H1 (cell line): ENCODE results near the gene VPS9D1. TPM values are rescaled to one million over a fixed set of nuclear protein-coding genes. Genes with fewer than 3 reads are reported as not detected.

Experiments used
- CTCF ChIA-PET: fragments of 300-600 bp; sonication (Branson Sonifier 250); formaldehyde crosslinking; loops from one replicate; lab custom pipeline; 2021; ENCODE audit not compliant: partially characterized antibody; lab: Charles Lee
- POLR2A ChIA-PET: fragments of 300-600 bp; sonication (Branson Sonifier 250); formaldehyde crosslinking; loops from one replicate; lab custom pipeline; 2021; ENCODE audit warnings: inconsistent platforms; ENCODE audit not compliant: partially characterized antibody; lab: Charles Lee
- DNase-seq, 2 experiments: peaks; one replicate each; pipeline versions ENCODE4 v3.0.0 to v3.0.0-alpha.2; 2010 to 2022; ENCODE audit warnings: low spot score in 2 of 2, low read depth in 1 of 2, mixed read lengths in 1 of 2
- FAIRE-seq: peaks from 2 replicates; lab custom pipeline; 2011; peaks lifted over from hg19 to GRCh38; lab: Jason Lieb, UNC
- H2AFZ ChIP-seq: 2 replicates; pipeline ENCODE4 v1.8.1; 2012; ENCODE audit warnings: low read length, inconsistent platforms
- H2AK5ac ChIP-seq: 2 replicates; pipeline ENCODE4 v1.6.1; 2013; ENCODE audit warnings: low read depth, low read length
- H2BK120ac ChIP-seq: replicated peaks from 2 replicates; pipeline ENCODE3; 2013; ENCODE audit warnings: low read depth, low read length, inconsistent platforms
- H2BK12ac ChIP-seq: 2 replicates; pipeline ENCODE4 v1.6.1; 2013; ENCODE audit warnings: low read depth, low read length
- H2BK15ac ChIP-seq: 2 replicates; pipeline ENCODE4 v1.6.1; 2013; ENCODE audit warnings: low read length
- H2BK20ac ChIP-seq: 2 replicates; pipeline ENCODE4 v1.6.1; 2013; ENCODE audit warnings: low read length
- H2BK5ac ChIP-seq: 2 replicates; pipeline ENCODE4 v1.6.1; 2013; ENCODE audit warnings: low read depth, low read length
- H3K14ac ChIP-seq: 2 replicates; pipeline ENCODE4 v1.6.1; 2013; ENCODE audit warnings: inconsistent platforms; ENCODE audit not compliant: insufficient read length
- H3K18ac ChIP-seq: 2 replicates; pipeline ENCODE4 v1.6.1; 2013; ENCODE audit warnings: low read length; ENCODE audit errors: extremely low read depth
- H3K23ac ChIP-seq: 2 replicates; pipeline ENCODE4 v1.6.1; 2013; ENCODE audit warnings: inconsistent platforms; ENCODE audit not compliant: insufficient read length
- H3K23me2 ChIP-seq: 2 replicates; pipeline ENCODE4 v1.6.1; 2013; ENCODE audit warnings: low read depth, low read length
- H3K27ac ChIP-seq: 2 replicates; pipeline ENCODE4 v1.6.1; 2011; ENCODE audit warnings: low read depth, low read length, inconsistent platforms
- H3K27me3 ChIP-seq, 4 experiments: replicated peaks in 1 of 4; 1 replicate in 1 of 4; 2 replicates in 3 of 4; pipeline versions ENCODE4 v1.6.1 to v1.8.1; 2011 to 2013; ENCODE audit warnings: low read length in 3 of 4, mild to moderate bottlenecking in 3 of 4, inconsistent platforms in 2 of 4, mixed read lengths in 2 of 4, moderate library complexity in 1 of 4; ENCODE audit not compliant: control insufficient read depth in 3 of 4, insufficient read depth in 3 of 4; ENCODE audit errors: extremely low read depth in 1 of 4
- H3K36me3 ChIP-seq, 4 experiments: 2 replicates each; pipeline versions ENCODE4 v1.6.1 to v1.8.1; 2011 to 2013; ENCODE audit warnings: mild to moderate bottlenecking in 4 of 4, low read length in 3 of 4, moderate library complexity in 2 of 4, control low read depth in 1 of 4, inconsistent platforms in 1 of 4; ENCODE audit not compliant: insufficient read depth in 4 of 4, control insufficient read depth in 2 of 4
- H3K4ac ChIP-seq: replicated peaks from 2 replicates; pipeline ENCODE3; 2013; ENCODE audit warnings: low read length, low read depth, mixed read lengths, inconsistent platforms; ENCODE audit not compliant: insufficient read length
- H3K4me1 ChIP-seq, 4 experiments: replicated peaks in 1 of 4; 1 replicate in 1 of 4; 2 replicates in 3 of 4; pipeline versions ENCODE4 v1.6.1 to v1.8.1; 2011 to 2013; ENCODE audit warnings: low read length in 3 of 4, inconsistent platforms in 2 of 4, mixed read lengths in 1 of 4; ENCODE audit not compliant: insufficient read depth in 4 of 4, control insufficient read depth in 3 of 4
- H3K4me2 ChIP-seq, 2 experiments: 2 replicates each; pipeline versions ENCODE4 v1.6.1 to v1.8.1; 2011 to 2013; ENCODE audit warnings: low read depth in 2 of 2, low read length in 2 of 2, control low read depth in 1 of 2, inconsistent platforms in 1 of 2, mild to moderate bottlenecking in 1 of 2; ENCODE audit not compliant: insufficient read depth in 1 of 2
- H3K4me3 ChIP-seq, 4 experiments: fragments of 200-600, 300-600 bp in 1 of 4; sonication (generic), shearing (Covaris generic), sonication (Bioruptor Twin) in 1 of 4; 2 replicates each; pipeline versions ENCODE4 v1.5.1 to v1.8.1; 2011 to 2016; ENCODE audit warnings: low read length in 4 of 4, low read depth in 3 of 4, control low read depth in 2 of 4, inconsistent platforms in 2 of 4, mild to moderate bottlenecking in 2 of 4, mixed read lengths in 1 of 4, moderate library complexity in 1 of 4; ENCODE audit not compliant: insufficient read depth in 2 of 4; ENCODE audit errors: extremely low read depth in 1 of 4
- H3K56ac ChIP-seq: replicated peaks from 2 replicates; pipeline ENCODE3; 2013; ENCODE audit warnings: low read depth, mild to moderate bottlenecking, mixed read lengths, low read length, inconsistent platforms; ENCODE audit not compliant: insufficient read length
- H3K79me1 ChIP-seq: 2 replicates; pipeline ENCODE4 v1.6.1; 2013; ENCODE audit warnings: low read depth, low read length, control low read depth
- H3K79me2 ChIP-seq, 2 experiments: 2 replicates each; pipeline versions ENCODE4 v1.6.1 to v1.8.1; 2012 to 2013; ENCODE audit warnings: low read length in 2 of 2, mild to moderate bottlenecking in 2 of 2, inconsistent platforms in 1 of 2; ENCODE audit not compliant: insufficient read depth in 2 of 2, control insufficient read depth in 1 of 2
- H3K9ac ChIP-seq, 4 experiments: replicated peaks in 1 of 4; 1 replicate in 1 of 4; 2 replicates in 3 of 4; pipeline versions ENCODE4 v1.6.1 to v1.8.1; 2011 to 2013; ENCODE audit warnings: low read depth in 3 of 4, low read length in 3 of 4, control low read depth in 2 of 4, mild to moderate bottlenecking in 2 of 4, moderate library complexity in 2 of 4, inconsistent platforms in 1 of 4; ENCODE audit errors: extremely low read depth in 1 of 4
- H3K9me3 ChIP-seq, 2 experiments: 2 replicates each; pipeline versions ENCODE4 v1.6.1 to v1.8.1; 2012 to 2013; ENCODE audit warnings: mild to moderate bottlenecking in 2 of 2, moderate library complexity in 2 of 2, control low read depth in 1 of 2, inconsistent platforms in 1 of 2, low read depth in 1 of 2, low read length in 1 of 2, mixed read lengths in 1 of 2; ENCODE audit not compliant: insufficient read depth in 2 of 2
- H4K20me1 ChIP-seq, 2 experiments: replicated peaks in 1 of 2; 2 replicates each; pipeline versions ENCODE3 to v1.8.1; 2011 to 2013; ENCODE audit warnings: inconsistent platforms in 2 of 2, low read length in 2 of 2, mild to moderate bottlenecking in 1 of 2; ENCODE audit not compliant: insufficient read depth in 2 of 2, control insufficient read depth in 1 of 2
- H4K5ac ChIP-seq: 2 replicates; pipeline ENCODE4 v1.6.1; 2013; ENCODE audit warnings: low read length, low read depth, mixed read lengths, inconsistent platforms; ENCODE audit not compliant: insufficient read length
- H4K8ac ChIP-seq: 2 replicates; pipeline ENCODE4 v1.8.0; 2013; ENCODE audit warnings: mild to moderate bottlenecking, moderate library complexity, low read length, inconsistent platforms; ENCODE audit not compliant: insufficient read depth; ENCODE audit errors: extremely low read depth
- H4K91ac ChIP-seq: replicated peaks from 2 replicates; pipeline ENCODE3; 2013; ENCODE audit warnings: low read length, mixed read lengths, inconsistent platforms; ENCODE audit not compliant: insufficient read length
- CHD1 ChIP-seq: IDR thresholded peaks from 2 replicates; pipeline ENCODE4 v1.6.1; 2012; ENCODE audit warnings: low read depth, low read length, improper control_type of control experiment
- CHD2 ChIP-seq: IDR thresholded peaks from 2 replicates; pipeline ENCODE4 v1.6.1; 2012; ENCODE audit warnings: low read length, improper control_type of control experiment
- CREB1 ChIP-seq: IDR thresholded peaks from 2 replicates; pipeline ENCODE4 v1.6.1; 2012; ENCODE audit warnings: inconsistent platforms
- EP300 ChIP-seq, 2 experiments: IDR thresholded peaks; 1 replicate in 1 of 2; 2 replicates in 1 of 2; pipeline ENCODE4 v1.6.1; 2011 to 2012; ENCODE audit warnings: low read depth in 2 of 2, low read length in 2 of 2, mild to moderate bottlenecking in 2 of 2, borderline replicate concordance in 1 of 2, inconsistent platforms in 1 of 2, moderate library complexity in 1 of 2
- EZH2 ChIP-seq: fragments of 200-600 bp; sonication (generic); IDR thresholded peaks from 2 replicates; pipeline ENCODE4 v1.7.1; 2012; ENCODE audit warnings: low read depth, mild to moderate bottlenecking, moderate library complexity, low read length, inconsistent platforms; ENCODE audit not compliant: severe bottlenecking
- HDAC2 ChIP-seq, 2 experiments: fragments of 300-600 bp in 1 of 2; sonication (generic) in 1 of 2; IDR thresholded peaks; 2 replicates each; pipeline ENCODE4 v1.6.1; 2011 to 2012; ENCODE audit warnings: low read depth in 2 of 2, low read length in 2 of 2, mild to moderate bottlenecking in 2 of 2, moderate library complexity in 2 of 2, borderline replicate concordance in 1 of 2, inconsistent platforms in 1 of 2
- KDM4A ChIP-seq: IDR thresholded peaks from one replicate; pipeline ENCODE4 v1.7.1; 2012; ENCODE audit warnings: low read depth, mild to moderate bottlenecking, moderate library complexity, low read length, inconsistent platforms; ENCODE audit not compliant: severe bottlenecking
- MAX ChIP-seq: IDR thresholded peaks from 2 replicates; pipeline ENCODE4 v1.6.1; 2012; ENCODE audit warnings: inconsistent platforms
- NANOG ChIP-seq: IDR thresholded peaks from 2 replicates; pipeline ENCODE4 v1.6.1; 2011; ENCODE audit warnings: low read length, low read depth, mild to moderate bottlenecking, inconsistent platforms; ENCODE audit not compliant: insufficient read depth, poor library complexity, severe bottlenecking
- whole genome bisulfite sequencing, 2 experiments: shearing (Covaris generic) in 1 of 2; methylation state at CpG; one replicate each; pipeline versions ENCODE4 v1.1.6 to v1.1.7; 2013 to 2015; ENCODE audit warnings: low lambda C conversion rate in 2 of 2, mixed read lengths in 2 of 2, inconsistent platforms in 1 of 2, low coverage in 1 of 2, missing lambda C conversion rate in 1 of 2; ENCODE audit not compliant: insufficient replicate concordance in 2 of 2, insufficient coverage in 1 of 2, insufficient read length in 1 of 2; ENCODE audit errors: extremely low coverage in 1 of 2, missing lambda C conversion rate in 1 of 2; 5-methylcytosine and 5-hydroxymethylcytosine counted together
- polyA plus RNA-seq, 7 experiments: library from polyadenylated mRNA; depleted of rRNA in 3 of 7; stranded (reverse) in 5 of 7; unstranded in 2 of 7; fragments of >200 nt in 5 of 7; fragments of 200-250 nt in 2 of 7; gene quantifications; 1 replicate in 5 of 7; 2 replicates in 1 of 7; 4 replicates in 1 of 7; pipeline versions ENCODE4 v1.2.1 to v1.2.3, GENCODE V29; 2011 to 2013; ENCODE audit warnings: missing spikeins in 2 of 7, mixed read lengths in 2 of 7
- total RNA-seq: library from RNA; stranded (reverse); fragmentation: NEBNext Ultra II Directional; extraction: Animal tissue kit (Norgen Biotek cat#: 25700); gene quantifications from 2 replicates; pipeline ENCODE4 v1.2.1, GENCODE V29; 2021

The VPS9D1 gene
- total and polyA plus RNA-seq, 2 of the 8 experiments (the other 6 are each of a cell fraction or from before 2014, with no cell fraction given) = 2.9 to 5.4 TPM

- H3K4me1 ChIP-seq = peaks cover 0 to 11% (median 5%) of the 10 kb centered on the region in 4 experiments; a peak in 5 of 7 replicates
- CTCF ChIA-PET = interaction anchor here (0.6 to 3.7 kb wide), 16 partner anchors 10 to 996 kb away, joined by 3 to 36 read pairs (median 5); partner anchors contain the start of gene CPNE7
- no peak overlapping the region for H3K14ac ChIP-seq
- H4K5ac ChIP-seq = peak overlapping the region; percentile 12
- H2AFZ ChIP-seq = no peak overlapping the region
- no peaks in the 10 kb centered on the region for H3K79me1 ChIP-seq
- H3K9ac ChIP-seq = peak overlapping the region in 3 of 4 experiments; percentile 64 to 68 (median 65); a peak in 3 of 7 replicates
- H3K27ac ChIP-seq = peak overlapping the region; percentile 13; the same call in 1 of the 2 replicates
- H2BK5ac ChIP-seq = peak overlapping the region; percentile 60; the same call in 1 of the 2 replicates
- FAIRE-seq (no peak), DNase-seq (peak in 1 of 2 experiments; percentile 76)
- H3K18ac ChIP-seq = peak overlapping the region; percentile 78
- peak overlapping the region; percentile 67 to 96 for H3K4me2 ChIP-seq
- H3K9me3 ChIP-seq = no peaks in the 10 kb centered on the region
- peak overlapping the region; percentile 38 for H3K4ac ChIP-seq
- peaks cover 0 to 9% (median 2%) of the 10 kb centered on the region in 4 experiments; a peak in 3 of 7 replicates for H3K27me3 ChIP-seq
- 5% methylated on average over 38 of the region's 78 CpGs; no CpG with 5 or more reads in 1 of the 2 experiments for WGBS, 2 experiments
- H2BK15ac ChIP-seq = peak overlapping the region; percentile 88; the same call in 1 of the 2 replicates
- H4K8ac ChIP-seq = peak overlapping the region; percentile 48
- POLR2A ChIA-PET = interaction anchor here (0.6 to 5.3 kb wide), 21 partner anchors 8 to 212 kb away, joined by 3 to 59 read pairs (median 4); partner anchors contain the start of genes CDK10, CHMP1A, CPNE7 and FANCA
- no peaks in the 10 kb centered on the region for H3K79me2 ChIP-seq
- H3K56ac ChIP-seq = no peak overlapping the region
- peaks cover 0 to 20% of the 10 kb centered on the region in 2 experiments for H4K20me1 ChIP-seq
- H2BK120ac ChIP-seq = no peak overlapping the region
- H3K23me2 ChIP-seq = peaks cover 13% of the 10 kb centered on the region; the same call in 1 of the 2 replicates
- H2BK12ac ChIP-seq = no peak overlapping the region
- no peak overlapping the region for H3K23ac ChIP-seq
- H2BK20ac ChIP-seq = no peak overlapping the region
- H3K36me3 ChIP-seq = peaks cover 0 to 10% (median under 1%) of the 10 kb centered on the region in 4 experiments; a peak in 3 of 8 replicates
- H4K91ac ChIP-seq = no peak overlapping the region
- no peak overlapping the region for H2AK5ac ChIP-seq
- peak overlapping the region; percentile 49 to 78 (median 74) for H3K4me3 ChIP-seq
- peak; percentile 51; the same call in 1 of the 2 replicates for TF ChIP-seq CREB1
- TF ChIP-seq NANOG = no peak
- no peak for TF ChIP-seq EZH2
- TF ChIP-seq CHD1 = no peak
- TF ChIP-seq MAX = peak; percentile 89
- no peak for TF ChIP-seq EP300 (IDR thresholded peaks at IDR 0.05; ENCODE audit: borderline replicate concordance in 1 of 2, low read depth in 2 of 2, low read length in 2 of 2)
- peak; percentile 31 for TF ChIP-seq KDM4A
- TF ChIP-seq CHD2 = no peak
- TF ChIP-seq HDAC2 (IDR thresholded peaks at IDR 0.05; ENCODE audit: borderline replicate concordance in 1 of 2, low read depth in 2 of 2, low read length in 2 of 2) = no peak
Observed at GRCh38 chr16:89700649-89701424, 19.9 kb downstream of the VPS9D1 start.
